SK-N-MC (cell line): ENCODE measurements around the gene CLEC4D.
"Not testable (repeated sequence)": the region's sequence is repeated elsewhere in the genome, so short reads cannot be mapped to it uniquely, and the experiment has no call there.

Source experiments
- DNase-seq: peaks from one replicate; pipeline ENCODE4 v3.0.0-alpha.2; 2011; ENCODE audit warnings: low read depth, low spot score
- H3K27ac ChIP-seq: fragments of 200-600 bp; sonication (generic); 2 replicates; pipeline ENCODE4 v1.5.1; 2016; ENCODE audit warnings: mixed run types
- H3K36me3 ChIP-seq: fragments of 200-600 bp; sonication (generic); 2 replicates; pipeline ENCODE4 v1.6.1; 2017; ENCODE audit warnings: antibody characterized with exemption, low read length, mixed read lengths; ENCODE audit not compliant: insufficient read depth
- H3K4me3 ChIP-seq: fragments of 200-600 bp; sonication (generic); 2 replicates; pipeline ENCODE4 v1.5.1; 2016
- H3K9ac ChIP-seq: fragments of 200-600 bp; sonication (generic); 2 replicates; pipeline ENCODE4 v1.8.0; 2017; ENCODE audit warnings: mixed run types, mixed read lengths; ENCODE audit not compliant: insufficient read length
- H3K9me3 ChIP-seq: fragments of 200-600 bp; sonication (generic); 2 replicates; pipeline ENCODE4 v1.6.1; 2017; ENCODE audit warnings: low read depth, mild to moderate bottlenecking, antibody characterized with exemption, low read length, moderate library complexity, mixed read lengths
- EZH2 ChIP-seq: fragments of 200-600 bp; sonication (generic); IDR thresholded peaks from one replicate; pipeline ENCODE4 v1.6.1; 2017; ENCODE audit warnings: antibody characterized with exemption
- FOXP2 ChIP-seq: optimal IDR thresholded peaks from 2 replicates; pipeline ENCODE3; 2011; ENCODE audit warnings: mild to moderate bottlenecking, moderate library complexity; ENCODE audit not compliant: insufficient read depth; ENCODE audit errors: extremely low read length, control extremely low read depth
- POLR2AphosphoS5 ChIP-seq: IDR thresholded peaks from 2 replicates; pipeline ENCODE4 v1.6.1; 2012; ENCODE audit warnings: mild to moderate bottlenecking, low read depth, low read length, borderline replicate concordance

Gene CLEC4D

DNA sequence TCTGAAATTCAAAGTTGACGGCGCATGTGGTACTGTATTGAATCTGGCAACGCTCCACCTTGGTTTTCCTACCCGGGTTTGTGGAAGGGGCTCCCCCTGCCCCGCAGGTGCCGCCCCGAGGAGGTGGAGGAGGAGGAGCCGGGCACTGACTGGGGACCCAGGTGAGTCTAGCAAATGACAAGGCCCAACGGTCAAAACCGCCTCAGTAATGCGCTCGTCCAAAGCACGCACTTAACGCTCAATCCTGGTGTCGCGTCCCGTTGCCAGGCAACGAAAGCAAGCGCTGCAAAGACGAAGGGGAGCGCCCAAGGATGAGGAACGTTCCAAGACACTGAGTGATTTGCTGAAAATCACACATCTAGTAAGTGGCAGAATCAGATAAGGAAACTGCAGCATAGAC is 51.4 kb downstream of the CLEC4D start:
- no peaks in the 10 kb centered on the region for H3K9me3 ChIP-seq
- TF ChIP-seq FOXP2: no peak
- TF ChIP-seq POLR2AphosphoS5: no peak
- no peak for TF ChIP-seq EZH2
- no peak overlapping the region for H3K4me3 ChIP-seq
- H3K36me3 ChIP-seq: no peaks in the 10 kb centered on the region
- no peak for DNase-seq
- H3K9ac ChIP-seq: no peak overlapping the region
- H3K27ac ChIP-seq: no peak overlapping the region

DNA sequence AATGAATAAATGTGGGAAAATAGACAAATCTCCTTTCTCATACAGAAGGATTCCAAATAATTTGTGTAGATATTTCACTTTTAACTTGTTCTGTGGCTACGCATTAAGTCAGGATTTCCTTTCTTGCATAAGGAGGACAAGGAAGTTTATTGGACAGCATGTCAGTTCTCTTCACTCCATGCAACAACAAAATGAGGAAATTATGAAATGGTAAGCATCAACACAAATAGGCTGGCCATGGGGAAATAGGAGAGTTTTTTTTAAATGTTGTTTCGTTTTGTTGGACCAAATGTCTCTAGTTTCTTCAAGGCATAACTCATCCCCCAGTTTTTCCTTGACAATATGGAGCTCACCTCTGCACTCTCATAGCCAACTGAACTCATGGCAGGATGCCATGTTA is 52.7 kb downstream of the CLEC4D start:
- H3K36me3 ChIP-seq, H3K9me3 ChIP-seq, H3K4me3 ChIP-seq, H3K9ac ChIP-seq, H3K27ac ChIP-seq, DNase-seq: not testable (repeated sequence)

- no peaks in the 10 kb centered on the region for H3K9me3 ChIP-seq
- H3K4me3 ChIP-seq: no peak overlapping the region
- H3K36me3 ChIP-seq: no peaks in the 10 kb centered on the region
- H3K9ac ChIP-seq: no peak overlapping the region
- TF ChIP-seq EZH2 (no peak), POLR2AphosphoS5 (no peak), FOXP2 (no peak)
- no peak overlapping the region for H3K27ac ChIP-seq
- no peak for DNase-seq
Observed at GRCh38 chr12:8566525-8566924, 53.2 kb downstream of the CLEC4D start.
